ENCODE data around the gene RB1.

GRCh38 chr13:48404952-48405351, 101.4 kb downstream of the RB1 start:
- TF ChIP-seq CTCF (IDR thresholded peaks at IDR 0.05) (no peak), POLR2A (IDR thresholded peaks at IDR 0.05) (no peak)
